HAP-1 (cell line): ENCODE data around the gene SNX19.

ENCODE experiments used
- DNase-seq, 2 experiments: peaks; one replicate each; pipeline ENCODE4 v3.0.0-alpha.2; 2016 to 2020; ENCODE audit warnings: low spot score in 2 of 2
- H3K27me3 ChIP-seq: fragments of 250-450 bp; sonication (Bioruptor Pico); 2 replicates; pipeline ENCODE4 v1.5.1; 2020; ENCODE audit warnings: low read depth, mild to moderate bottlenecking, moderate library complexity
- H3K36me3 ChIP-seq: fragments of 250-450 bp; sonication (Bioruptor Pico); replicated peaks from 2 replicates; pipeline ENCODE4 v1.5.1; 2020; ENCODE audit warnings: mild to moderate bottlenecking
- H3K4me1 ChIP-seq: fragments of 250-450 bp; sonication (Bioruptor Pico); 2 replicates; pipeline ENCODE4 v1.5.1; 2020; ENCODE audit warnings: mild to moderate bottlenecking
- H3K4me3 ChIP-seq: fragments of 250-450 bp; sonication (Bioruptor Pico); 2 replicates; pipeline ENCODE4 v1.5.1; 2020; ENCODE audit warnings: mild to moderate bottlenecking, moderate library complexity
- H3K9me3 ChIP-seq: fragments of 250-450 bp; sonication (Bioruptor Pico); 2 replicates; pipeline ENCODE4 v1.5.1; 2020; ENCODE audit warnings: mild to moderate bottlenecking, moderate library complexity
- in situ Hi-C: fragments of 300-500 bp; cut with MboI; formaldehyde crosslinking; loops from 3 replicates; pipeline ENCODE4 v1.14.3; 2020; ENCODE audit warnings: low sequenced_read_pairs, inconsistent platforms, mixed read lengths

SNX19 gene

DNA sequence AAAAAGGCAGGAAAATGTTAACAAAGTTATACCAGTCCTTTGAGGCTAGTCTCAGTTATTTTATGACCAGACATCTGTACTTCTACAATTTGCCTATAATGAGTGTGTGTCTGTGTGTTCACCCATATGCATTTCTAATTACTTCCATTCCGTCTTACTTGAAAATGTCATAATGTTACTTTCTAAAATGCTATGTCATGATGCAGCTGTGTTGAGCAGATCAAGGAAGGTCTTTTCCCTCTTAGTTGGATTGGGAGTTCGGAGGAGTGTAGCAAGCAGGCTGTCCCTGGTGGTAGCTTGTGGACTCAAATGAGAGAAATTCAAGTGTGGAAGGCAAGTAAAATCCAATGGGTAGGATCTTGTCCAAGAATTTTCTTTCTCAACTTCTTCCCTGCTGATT lies 3.0 kb downstream of the SNX19 start:
- Histone ChIP-seq H3K4me3 (no peak overlapping the region), H3K4me1 (no peaks in the 10 kb centered on the region), H3K36me3 (no peaks in the 10 kb centered on the region), H3K27me3 (no peaks in the 10 kb centered on the region), H3K9me3 (no peaks in the 10 kb centered on the region)
- in situ Hi-C loops, result no loop called here
- no peak for DNase-seq

DNA sequence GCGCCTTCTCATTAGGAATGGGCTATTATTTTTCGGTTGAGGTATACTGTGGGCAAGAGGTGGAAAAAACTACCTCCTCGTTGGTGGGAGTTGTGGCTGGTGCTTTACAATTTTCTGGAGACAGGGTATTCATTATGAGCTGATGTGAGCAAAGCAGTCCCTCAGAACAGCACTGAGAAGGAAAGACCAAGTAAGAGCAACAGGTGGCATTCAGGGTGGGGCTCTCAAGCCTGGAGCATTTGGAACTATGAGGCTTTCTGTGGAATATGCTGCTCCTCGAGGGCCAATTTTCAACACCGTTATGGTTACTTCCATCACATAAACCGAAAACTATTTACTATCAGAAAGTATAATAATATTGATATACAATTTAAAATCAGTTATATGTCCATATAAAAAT lies 3.7 kb downstream of the SNX19 start:
- H3K4me3 ChIP-seq, result no peak overlapping the region
- H3K4me1 ChIP-seq, result no peaks in the 10 kb centered on the region
- H3K36me3 ChIP-seq, result no peaks in the 10 kb centered on the region
- no peaks in the 10 kb centered on the region for H3K9me3 ChIP-seq
- DNase-seq, result no peak
- in situ Hi-C loops, result no loop called here
- no peaks in the 10 kb centered on the region for H3K27me3 ChIP-seq

GRCh38 chr11:130911306-130911705 lies 5.0 kb downstream of the SNX19 start:
- DNase-seq, result no peak
- Histone ChIP-seq H3K4me3 (no peak overlapping the region), H3K9me3 (no peaks in the 10 kb centered on the region), H3K36me3 (no peaks in the 10 kb centered on the region), H3K27me3 (no peaks in the 10 kb centered on the region), H3K4me1 (no peaks in the 10 kb centered on the region)
- in situ Hi-C loops, result no loop called here

GRCh38 chr11:130909650-130910049 lies 6.6 kb downstream of the SNX19 start:
- no peaks in the 10 kb centered on the region for H3K9me3 ChIP-seq
- no peaks in the 10 kb centered on the region for H3K27me3 ChIP-seq
- in situ Hi-C loops, result no loop called here
- no peak for DNase-seq
- H3K4me3 ChIP-seq, result no peak overlapping the region
- H3K4me1 ChIP-seq, result no peaks in the 10 kb centered on the region
- no peaks in the 10 kb centered on the region for H3K36me3 ChIP-seq

GRCh38 chr11:130908770-130909625 lies 7.3 kb downstream of the SNX19 start:
- H3K9me3 ChIP-seq, result no peaks in the 10 kb centered on the region
- H3K27me3 ChIP-seq, result no peaks in the 10 kb centered on the region
- H3K36me3 ChIP-seq, result no peaks in the 10 kb centered on the region
- no peak overlapping the region for H3K4me3 ChIP-seq
- in situ Hi-C loops, result no loop called here
- no peaks in the 10 kb centered on the region for H3K4me1 ChIP-seq
- no peak for DNase-seq

- in situ Hi-C loops, result no loop called here
- Histone ChIP-seq H3K4me1 (no peaks in the 10 kb centered on the region), H3K27me3 (no peaks in the 10 kb centered on the region), H3K4me3 (no peak overlapping the region), H3K9me3 (no peaks in the 10 kb centered on the region), H3K36me3 (no peaks in the 10 kb centered on the region)
- no peak for DNase-seq
Observed at GRCh38 chr11:130908061-130908460, 8.2 kb downstream of the SNX19 start.

GRCh38 chr11:130907229-130907628 lies 9.1 kb downstream of the SNX19 start:
- no peaks in the 10 kb centered on the region for H3K9me3 ChIP-seq
- H3K27me3 ChIP-seq, result no peaks in the 10 kb centered on the region
- no peaks in the 10 kb centered on the region for H3K4me1 ChIP-seq
- no peak overlapping the region for H3K4me3 ChIP-seq
- no peak for DNase-seq
- H3K36me3 ChIP-seq, result no peaks in the 10 kb centered on the region
- in situ Hi-C loops, result no loop called here

DNA sequence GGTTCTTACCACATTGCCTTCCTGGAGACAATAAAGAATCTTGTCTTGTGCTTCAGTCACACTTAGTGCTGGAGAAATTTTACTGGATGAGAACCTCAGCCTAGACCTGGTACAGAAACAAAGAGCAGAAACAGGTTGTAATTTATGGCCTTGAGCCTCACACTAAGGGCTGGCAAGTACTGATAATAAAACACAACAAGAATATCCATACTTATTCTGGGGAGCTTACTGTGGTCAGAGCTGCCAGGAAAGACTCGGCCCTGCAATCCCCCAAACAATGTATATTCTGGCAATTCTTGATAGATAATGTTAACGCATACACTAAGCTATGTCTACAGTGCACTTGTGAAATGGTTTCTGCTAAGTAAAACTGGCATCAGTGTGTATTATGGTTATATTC lies 9.7 kb downstream of the SNX19 start:
- H3K4me1 ChIP-seq, result no peaks in the 10 kb centered on the region
- in situ Hi-C loops, result no loop called here

DNA sequence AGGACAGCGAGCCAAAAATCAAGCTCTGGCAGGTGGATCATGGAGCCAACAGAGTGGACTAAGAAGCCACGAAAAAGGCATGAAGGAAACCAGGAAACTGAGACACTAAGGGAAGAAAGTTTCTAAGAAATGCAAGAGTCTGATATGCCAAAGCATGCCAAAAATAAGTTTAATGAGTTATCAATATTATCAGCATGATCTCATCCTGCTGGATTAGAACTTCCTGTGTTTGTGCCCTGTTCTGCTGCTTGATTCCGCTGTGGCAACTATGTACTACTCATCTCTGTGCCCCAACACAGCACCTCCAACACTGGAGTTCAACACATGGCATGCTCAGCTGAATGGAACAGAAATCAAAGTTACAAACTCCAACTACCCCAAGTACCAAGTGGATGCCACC lies 10.8 kb downstream of the SNX19 start:
- no peak overlapping the region for H3K4me3 ChIP-seq
- no peaks in the 10 kb centered on the region for H3K4me1 ChIP-seq
- no peak for DNase-seq
- no peaks in the 10 kb centered on the region for H3K27me3 ChIP-seq
- H3K36me3 ChIP-seq, result no peaks in the 10 kb centered on the region
- no peaks in the 10 kb centered on the region for H3K9me3 ChIP-seq
- in situ Hi-C loops, result no loop called here

More for the DNA sequence above, 9.7 kb downstream of the SNX19 start:
- H3K27me3 ChIP-seq, result no peaks in the 10 kb centered on the region
- H3K36me3 ChIP-seq, result no peaks in the 10 kb centered on the region
- H3K9me3 ChIP-seq, result no peaks in the 10 kb centered on the region
- DNase-seq, result no peak
- H3K4me3 ChIP-seq, result no peak overlapping the region

DNA sequence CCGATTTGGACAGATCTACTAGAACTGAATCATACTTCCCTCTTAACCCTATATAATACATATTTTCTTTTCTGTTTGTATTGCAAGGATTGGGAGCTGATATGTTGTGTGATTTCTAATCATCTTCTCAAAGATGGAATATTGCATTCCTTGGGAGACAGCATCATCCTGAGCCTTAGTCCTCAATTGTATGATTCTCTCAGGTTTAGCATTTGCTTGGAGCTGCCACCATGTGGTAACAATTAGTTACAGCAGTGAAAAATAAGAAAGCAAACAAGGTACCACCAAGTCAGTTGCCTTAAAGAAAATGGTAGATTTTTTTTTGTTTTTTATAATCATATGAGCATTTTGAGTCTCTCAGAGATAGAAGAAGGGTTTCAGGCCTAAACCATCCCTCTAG lies 11.9 kb downstream of the SNX19 start:
- no peaks in the 10 kb centered on the region for H3K4me1 ChIP-seq
- H3K36me3 ChIP-seq, result no peaks in the 10 kb centered on the region
- no peaks in the 10 kb centered on the region for H3K27me3 ChIP-seq
- no peaks in the 10 kb centered on the region for H3K9me3 ChIP-seq
- in situ Hi-C loops, result no loop called here
- no peak for DNase-seq
- no peak overlapping the region for H3K4me3 ChIP-seq

GRCh38 chr11:130902380-130902779 lies 13.9 kb downstream of the SNX19 start:
- in situ Hi-C loops, result no loop called here

DNA sequence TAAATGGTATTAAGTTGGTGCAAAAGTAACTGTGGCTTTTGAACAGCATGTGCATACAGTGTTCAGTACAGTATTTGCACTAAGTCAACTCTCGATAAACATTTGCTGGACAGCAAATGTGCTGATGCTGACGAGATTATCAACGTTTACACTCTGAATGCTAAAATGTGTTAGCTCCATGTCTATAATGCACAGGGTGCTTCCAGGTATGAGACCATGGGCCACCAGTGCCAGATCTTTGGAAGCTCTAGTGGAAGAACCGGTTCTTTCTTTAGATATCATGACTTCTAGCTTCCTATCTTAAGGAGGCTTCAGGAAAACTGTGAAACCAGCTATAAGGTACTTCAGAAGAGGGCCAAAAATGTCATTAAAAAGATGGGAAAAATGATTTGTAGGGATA lies 17.2 kb downstream of the SNX19 start:
- Histone ChIP-seq H3K27me3 (no peaks in the 10 kb centered on the region), H3K4me3 (no peak overlapping the region), H3K9me3 (no peaks in the 10 kb centered on the region), H3K36me3 (no peaks in the 10 kb centered on the region), H3K4me1 (no peaks in the 10 kb centered on the region)
- no peak for DNase-seq
- in situ Hi-C loops, result no loop called here

More at GRCh38 chr11:130902380-130902779, 13.9 kb downstream of the SNX19 start:
- H3K36me3 ChIP-seq, result no peaks in the 10 kb centered on the region
- no peak overlapping the region for H3K4me3 ChIP-seq
- no peaks in the 10 kb centered on the region for H3K27me3 ChIP-seq
- no peaks in the 10 kb centered on the region for H3K9me3 ChIP-seq
- DNase-seq, result no peak
- no peaks in the 10 kb centered on the region for H3K4me1 ChIP-seq

- Histone ChIP-seq H3K36me3 (no peaks in the 10 kb centered on the region), H3K4me1 (no peaks in the 10 kb centered on the region), H3K27me3 (no peaks in the 10 kb centered on the region), H3K4me3 (no peak overlapping the region), H3K9me3 (no peaks in the 10 kb centered on the region)
- in situ Hi-C loops, result no loop called here
- DNase-seq, result no peak
Observed at GRCh38 chr11:130897262-130898182, 18.8 kb downstream of the SNX19 start.
